H9 (cell line): ENCODE results near the gene PARP8. TPM values are rescaled to one million over a fixed set of nuclear protein-coding genes. Genes with fewer than 3 reads are reported as not detected.

Source experiments
- DNase-seq: peaks from one replicate; pipeline ENCODE4 v3.0.0-alpha.2; 2017
- H2AFZ ChIP-seq: one replicate; pipeline ENCODE4 v1.6.1; 2013; ENCODE audit warnings: mild to moderate bottlenecking, low read length, control low read depth, moderate library complexity
- H2AK5ac ChIP-seq: 2 replicates; pipeline ENCODE4 v1.6.1; 2013; ENCODE audit warnings: low read length, control low read depth, mixed read lengths; ENCODE audit not compliant: insufficient read length
- H2BK120ac ChIP-seq: one replicate; pipeline ENCODE4 v1.6.1; 2013; ENCODE audit warnings: low read depth, mild to moderate bottlenecking, low read length, control low read depth, inconsistent platforms; ENCODE audit not compliant: poor library complexity, severe bottlenecking
- H2BK12ac ChIP-seq: 2 replicates; pipeline ENCODE4 v1.6.1; 2013; ENCODE audit warnings: low read length, control low read depth, mixed read lengths, low read depth; ENCODE audit not compliant: insufficient read length
- H2BK15ac ChIP-seq: 2 replicates; pipeline ENCODE4 v1.6.1; 2013; ENCODE audit warnings: low read depth, low read length, control low read depth
- H2BK20ac ChIP-seq: one replicate; pipeline ENCODE4 v1.6.1; 2013; ENCODE audit warnings: low read depth, mild to moderate bottlenecking, low read length, control low read depth, inconsistent platforms; ENCODE audit not compliant: poor library complexity, severe bottlenecking
- H2BK5ac ChIP-seq: 2 replicates; pipeline ENCODE4 v1.6.1; 2013; ENCODE audit warnings: low read length, control low read depth, mixed read lengths; ENCODE audit not compliant: insufficient read length
- H3K14ac ChIP-seq: 2 replicates; pipeline ENCODE4 v1.6.1; 2013; ENCODE audit warnings: low read length, control low read depth; ENCODE audit not compliant: insufficient read depth
- H3K18ac ChIP-seq: 2 replicates; pipeline ENCODE4 v1.6.1; 2013; ENCODE audit warnings: low read depth, mild to moderate bottlenecking, mixed read lengths, low read length, control low read depth; ENCODE audit not compliant: insufficient read length
- H3K23ac ChIP-seq: 2 replicates; pipeline ENCODE4 v1.6.1; 2013; ENCODE audit warnings: low read length, control low read depth, mixed read lengths, low read depth; ENCODE audit not compliant: insufficient read length
- H3K23me2 ChIP-seq: 2 replicates; pipeline ENCODE4 v1.6.1; 2013; ENCODE audit warnings: low read depth, mild to moderate bottlenecking, mixed read lengths, low read length, control low read depth; ENCODE audit not compliant: insufficient read length, poor library complexity, severe bottlenecking
- H3K27ac ChIP-seq: 2 replicates; pipeline ENCODE4 v1.5.1; 2013; ENCODE audit warnings: low read length, control low read depth, mixed read lengths, low read depth; ENCODE audit not compliant: insufficient read length
- H3K27me3 ChIP-seq: 2 replicates; pipeline ENCODE4 v1.6.1; 2013; ENCODE audit warnings: low read length, control low read depth, inconsistent platforms; ENCODE audit not compliant: insufficient read depth
- H3K4ac ChIP-seq: 2 replicates; pipeline ENCODE4 v1.6.1; 2013; ENCODE audit warnings: low read depth, mild to moderate bottlenecking, control low read depth, inconsistent platforms, low read length, moderate library complexity
- H3K4me1 ChIP-seq: 2 replicates; pipeline ENCODE4 v1.6.1; 2013; ENCODE audit warnings: low read length, control low read depth, inconsistent platforms; ENCODE audit not compliant: insufficient read depth
- H3K4me2 ChIP-seq: 2 replicates; pipeline ENCODE4 v1.6.1; 2013; ENCODE audit warnings: low read length, control low read depth, mixed read lengths; ENCODE audit not compliant: insufficient read length, insufficient read depth
- H3K56ac ChIP-seq: 2 replicates; pipeline ENCODE4 v1.6.1; 2013; ENCODE audit warnings: low read depth, mild to moderate bottlenecking, mixed read lengths, low read length, control low read depth; ENCODE audit not compliant: insufficient read length
- H3K79me1 ChIP-seq: 2 replicates; pipeline ENCODE4 v1.6.1; 2013; ENCODE audit warnings: low read depth, mild to moderate bottlenecking, moderate library complexity, low read length, control low read depth, inconsistent platforms; ENCODE audit not compliant: insufficient read depth, poor library complexity, severe bottlenecking
- H3K79me2 ChIP-seq: 2 replicates; pipeline ENCODE4 v1.6.1; 2013; ENCODE audit warnings: low read length, control low read depth, inconsistent platforms; ENCODE audit not compliant: insufficient read depth
- H3K9ac ChIP-seq: 2 replicates; pipeline ENCODE4 v1.6.1; 2013; ENCODE audit warnings: low read length, control low read depth, mixed read lengths; ENCODE audit not compliant: insufficient read length; ENCODE audit errors: extremely low read depth
- H3K9me3 ChIP-seq: one replicate; pipeline ENCODE4 v1.6.1; 2013; ENCODE audit warnings: low read depth, low read length, inconsistent platforms; ENCODE audit not compliant: control insufficient read depth
- H3T11ph ChIP-seq: one replicate; pipeline ENCODE4 v1.6.1; 2013; ENCODE audit warnings: mild to moderate bottlenecking, low read length, control low read depth, inconsistent platforms
- H4K20me1 ChIP-seq: one replicate; pipeline ENCODE4 v1.6.1; 2013; ENCODE audit not compliant: control insufficient read depth, insufficient read length, insufficient read depth
- H4K5ac ChIP-seq: 2 replicates; pipeline ENCODE4 v1.6.1; 2013; ENCODE audit warnings: low read depth, mild to moderate bottlenecking, mixed read lengths, low read length, control low read depth; ENCODE audit not compliant: insufficient read length
- H4K8ac ChIP-seq: replicated peaks from 2 replicates; pipeline ENCODE4 v1.6.1; 2013; ENCODE audit warnings: low read length, control low read depth, mixed read lengths, low read depth; ENCODE audit not compliant: insufficient read length
- H4K91ac ChIP-seq: 2 replicates; pipeline ENCODE4 v1.6.1; 2013; ENCODE audit warnings: low read depth, mild to moderate bottlenecking, moderate library complexity, mixed read lengths, low read length, control low read depth; ENCODE audit not compliant: insufficient read length
- H3K27ac Mint-ChIP-seq, 3 experiments: 2 replicates in 2 of 3; 3 replicates in 1 of 3; pipeline ENCODE4 v1.8.0; 2020 to 2021; ENCODE audit warnings: mixed read lengths in 3 of 3, mild to moderate bottlenecking in 1 of 3, moderate library complexity in 1 of 3
- H3K27me3 Mint-ChIP-seq: 2 replicates; pipeline ENCODE4 v1.8.0; 2021; ENCODE audit warnings: low read depth, mild to moderate bottlenecking, moderate library complexity, mixed read lengths
- H3K36me3 Mint-ChIP-seq, 3 experiments: 2 replicates in 2 of 3; 3 replicates in 1 of 3; pipeline ENCODE4 v1.8.0; 2020 to 2021; ENCODE audit warnings: low read depth in 3 of 3, mixed read lengths in 3 of 3; ENCODE audit not compliant: insufficient read depth in 1 of 3
- H3K4me1 Mint-ChIP-seq, 2 experiments: 2 replicates each; pipeline ENCODE4 v1.8.0; 2020; ENCODE audit warnings: mixed read lengths in 2 of 2
- H3K4me3 Mint-ChIP-seq, 2 experiments: 2 replicates in 1 of 2; 3 replicates in 1 of 2; pipeline ENCODE4 v1.8.0; 2020 to 2021; ENCODE audit warnings: mild to moderate bottlenecking in 2 of 2, mixed read lengths in 2 of 2, moderate library complexity in 1 of 2
- H3K9me3 Mint-ChIP-seq, 2 experiments: 2 replicates in 1 of 2; 3 replicates in 1 of 2; pipeline ENCODE4 v1.8.0; 2020; ENCODE audit warnings: mild to moderate bottlenecking in 2 of 2, mixed read lengths in 2 of 2, moderate library complexity in 1 of 2
- CTCF ChIP-seq: fragments of 200-600 bp; sonication (generic); conservative IDR thresholded peaks from 3 replicates; pipeline ENCODE4 v1.8.0; 2021; ENCODE audit warnings: antibody characterized with exemption, mild to moderate bottlenecking
- WGBS: extraction: QIAGEN DNeasy Blood & Tissue Kit; methylation state at CpG from one replicate; pipeline ENCODE4 v1.1.7; 2013; ENCODE audit warnings: missing lambda C conversion rate, low lambda C conversion rate, mixed read lengths; ENCODE audit not compliant: insufficient read length; ENCODE audit errors: extremely low coverage; 5-methylcytosine and 5-hydroxymethylcytosine counted together
- total RNA-seq: library from RNA; stranded (reverse); gene quantifications from 2 replicates; pipeline ENCODE4 v1.2.1, GENCODE V29; 2021

Gene PARP8
- total RNA-seq, 1 experiment from 2014 or later = 34.0 TPM

- Histone ChIP-seq H2BK15ac (no peak overlapping the region), H3K79me2 (no peaks in the 10 kb centered on the region), H3K18ac (no peak overlapping the region), H4K91ac (no peak overlapping the region), H3K9me3 (no peaks in the 10 kb centered on the region), H2BK5ac (no peak overlapping the region), H2BK20ac (no peak overlapping the region), H3K9ac (no peak overlapping the region), H3K4ac (no peak overlapping the region), H2AK5ac (no peak overlapping the region), H3K4me2 (no peak overlapping the region), H3K56ac (no peak overlapping the region), H3K27me3 (no peaks in the 10 kb centered on the region), H4K8ac (no peak overlapping the region), H3K23ac (no peak overlapping the region), H3K23me2 (no peaks in the 10 kb centered on the region), H3K79me1 (no peaks in the 10 kb centered on the region), H3K27ac (no peak overlapping the region), H2BK12ac (no peak overlapping the region), H2AFZ (no peak overlapping the region), H4K20me1 (no peaks in the 10 kb centered on the region), H3K14ac (no peak overlapping the region), H4K5ac (no peak overlapping the region), H3T11ph (no peak overlapping the region), H2BK120ac (no peak overlapping the region), H3K4me1 (no peaks in the 10 kb centered on the region)
- no peaks in the 10 kb centered on the region for H3K4me1 Mint-ChIP-seq
- H3K9me3 Mint-ChIP-seq = no peaks in the 10 kb centered on the region
- TF ChIP-seq CTCF = no peak
- no peak overlapping the region for H3K4me3 Mint-ChIP-seq
- H3K27ac Mint-ChIP-seq = no peak overlapping the region
- peaks cover 4 to 16% (median 13%) of the 10 kb centered on the region in 3 experiments for H3K36me3 Mint-ChIP-seq
- H3K27me3 Mint-ChIP-seq = no peaks in the 10 kb centered on the region
- no peak for DNase-seq
- WGBS = no CpG with 5 or more reads among the region's 6 CpGs
Measured at GRCh38 chr5:50823568-50823967, 157.1 kb downstream of the PARP8 start.
